Liver (tissue), 3 donors: ENCODE data around the gene TMEM135.

ENCODE experiments used
- EGR1 ChIP-seq, 2 donors: IDR thresholded peaks; 2 replicates each; pipeline ENCODE4 v1.6.1; 2016 to 2018; ENCODE audit warnings: antibody characterized with exemption in 2 of 2, low read depth in 2 of 2
- FOXA1 ChIP-seq: IDR thresholded peaks from 2 replicates; pipeline ENCODE4 v1.6.1; 2016; ENCODE audit warnings: antibody characterized with exemption
- GABPA ChIP-seq, 2 donors: IDR thresholded peaks in 1 of 2; conservative IDR thresholded peaks in 1 of 2; 2 replicates each; pipeline ENCODE4 v1.6.1; 2016; ENCODE audit warnings: antibody characterized with exemption in 2 of 2, mild to moderate bottlenecking in 1 of 2, moderate library complexity in 1 of 2
- HNF4G ChIP-seq: IDR thresholded peaks from 2 replicates; pipeline ENCODE4 v1.6.1; 2016; ENCODE audit warnings: antibody characterized with exemption
- RXRA ChIP-seq, 2 donors: IDR thresholded peaks; 2 replicates each; pipeline ENCODE4 v1.6.1; 2017 to 2018; ENCODE audit warnings: antibody characterized with exemption in 2 of 2, mild to moderate bottlenecking in 1 of 2
- TAF1 ChIP-seq: conservative IDR thresholded peaks from 2 replicates; pipeline ENCODE4 v1.6.1; 2016; ENCODE audit warnings: antibody characterized with exemption, mild to moderate bottlenecking
- TF ChIP-seq, protein P1 (sequence below): fragments of 150-350 bp; IDR thresholded peaks from 2 replicates; pipeline ENCODE4 v1.5.1; 2017; ENCODE audit warnings: improper control_type of control experiment, low read depth, low read length; ENCODE audit not compliant: missing input control
- TF ChIP-seq, protein P2 (sequence below): IDR thresholded peaks from 2 replicates; pipeline ENCODE4 v1.6.1; 2016; ENCODE audit warnings: antibody characterized with exemption, mild to moderate bottlenecking
- TF ChIP-seq, protein P3 (sequence below): IDR thresholded peaks from 2 replicates; pipeline ENCODE4 v1.6.1; 2016; ENCODE audit warnings: antibody characterized with exemption
- TF ChIP-seq, protein P4 (sequence below): IDR thresholded peaks from 2 replicates; pipeline ENCODE4 v1.6.1; 2016; ENCODE audit warnings: antibody characterized with exemption
- donor health status: healthy.
- donor health status: healthy.

DNA sequence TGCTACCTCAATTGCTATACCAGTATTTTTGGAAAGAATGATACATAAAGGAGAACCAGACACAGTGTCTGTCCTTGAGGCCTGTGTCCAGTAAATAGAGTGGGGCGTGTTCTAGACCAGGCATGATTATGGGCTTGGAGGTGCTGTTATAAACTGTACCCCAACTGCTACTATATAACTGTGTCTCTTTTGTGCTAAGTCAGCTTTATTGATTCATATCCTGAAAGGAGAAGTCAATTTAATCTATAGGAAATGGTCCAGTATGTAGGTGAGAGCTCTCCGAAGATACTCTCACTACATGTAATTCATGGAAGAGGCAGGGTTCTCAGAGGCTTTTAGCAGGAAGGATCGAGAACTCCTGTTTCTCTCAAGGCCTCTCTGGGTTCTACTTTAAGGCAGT is 334.3 kb downstream of the TMEM135 start:
- TF ChIP-seq, protein P1, sequence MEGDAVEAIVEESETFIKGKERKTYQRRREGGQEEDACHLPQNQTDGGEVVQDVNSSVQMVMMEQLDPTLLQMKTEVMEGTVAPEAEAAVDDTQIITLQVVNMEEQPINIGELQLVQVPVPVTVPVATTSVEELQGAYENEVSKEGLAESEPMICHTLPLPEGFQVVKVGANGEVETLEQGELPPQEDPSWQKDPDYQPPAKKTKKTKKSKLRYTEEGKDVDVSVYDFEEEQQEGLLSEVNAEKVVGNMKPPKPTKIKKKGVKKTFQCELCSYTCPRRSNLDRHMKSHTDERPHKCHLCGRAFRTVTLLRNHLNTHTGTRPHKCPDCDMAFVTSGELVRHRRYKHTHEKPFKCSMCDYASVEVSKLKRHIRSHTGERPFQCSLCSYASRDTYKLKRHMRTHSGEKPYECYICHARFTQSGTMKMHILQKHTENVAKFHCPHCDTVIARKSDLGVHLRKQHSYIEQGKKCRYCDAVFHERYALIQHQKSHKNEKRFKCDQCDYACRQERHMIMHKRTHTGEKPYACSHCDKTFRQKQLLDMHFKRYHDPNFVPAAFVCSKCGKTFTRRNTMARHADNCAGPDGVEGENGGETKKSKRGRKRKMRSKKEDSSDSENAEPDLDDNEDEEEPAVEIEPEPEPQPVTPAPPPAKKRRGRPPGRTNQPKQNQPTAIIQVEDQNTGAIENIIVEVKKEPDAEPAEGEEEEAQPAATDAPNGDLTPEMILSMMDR: no peak
- no peak for TF ChIP-seq EGR1 (IDR thresholded peaks at IDR 0.05; ENCODE audit: low read depth in 2 of 2)
- TF ChIP-seq, protein P2, sequence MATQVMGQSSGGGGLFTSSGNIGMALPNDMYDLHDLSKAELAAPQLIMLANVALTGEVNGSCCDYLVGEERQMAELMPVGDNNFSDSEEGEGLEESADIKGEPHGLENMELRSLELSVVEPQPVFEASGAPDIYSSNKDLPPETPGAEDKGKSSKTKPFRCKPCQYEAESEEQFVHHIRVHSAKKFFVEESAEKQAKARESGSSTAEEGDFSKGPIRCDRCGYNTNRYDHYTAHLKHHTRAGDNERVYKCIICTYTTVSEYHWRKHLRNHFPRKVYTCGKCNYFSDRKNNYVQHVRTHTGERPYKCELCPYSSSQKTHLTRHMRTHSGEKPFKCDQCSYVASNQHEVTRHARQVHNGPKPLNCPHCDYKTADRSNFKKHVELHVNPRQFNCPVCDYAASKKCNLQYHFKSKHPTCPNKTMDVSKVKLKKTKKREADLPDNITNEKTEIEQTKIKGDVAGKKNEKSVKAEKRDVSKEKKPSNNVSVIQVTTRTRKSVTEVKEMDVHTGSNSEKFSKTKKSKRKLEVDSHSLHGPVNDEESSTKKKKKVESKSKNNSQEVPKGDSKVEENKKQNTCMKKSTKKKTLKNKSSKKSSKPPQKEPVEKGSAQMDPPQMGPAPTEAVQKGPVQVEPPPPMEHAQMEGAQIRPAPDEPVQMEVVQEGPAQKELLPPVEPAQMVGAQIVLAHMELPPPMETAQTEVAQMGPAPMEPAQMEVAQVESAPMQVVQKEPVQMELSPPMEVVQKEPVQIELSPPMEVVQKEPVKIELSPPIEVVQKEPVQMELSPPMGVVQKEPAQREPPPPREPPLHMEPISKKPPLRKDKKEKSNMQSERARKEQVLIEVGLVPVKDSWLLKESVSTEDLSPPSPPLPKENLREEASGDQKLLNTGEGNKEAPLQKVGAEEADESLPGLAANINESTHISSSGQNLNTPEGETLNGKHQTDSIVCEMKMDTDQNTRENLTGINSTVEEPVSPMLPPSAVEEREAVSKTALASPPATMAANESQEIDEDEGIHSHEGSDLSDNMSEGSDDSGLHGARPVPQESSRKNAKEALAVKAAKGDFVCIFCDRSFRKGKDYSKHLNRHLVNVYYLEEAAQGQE: no peak
- no peak for TF ChIP-seq TAF1
- TF ChIP-seq RXRA (IDR thresholded peaks at IDR 0.05): no peak
- TF ChIP-seq, protein P3, sequence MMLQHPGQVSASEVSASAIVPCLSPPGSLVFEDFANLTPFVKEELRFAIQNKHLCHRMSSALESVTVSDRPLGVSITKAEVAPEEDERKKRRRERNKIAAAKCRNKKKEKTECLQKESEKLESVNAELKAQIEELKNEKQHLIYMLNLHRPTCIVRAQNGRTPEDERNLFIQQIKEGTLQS: no peak
- TF ChIP-seq GABPA (IDR thresholded peaks at IDR 0.05 in 1 of 2, conservative IDR thresholded peaks at IDR 0.05 in 1 of 2): no peak
- TF ChIP-seq, protein P4, sequence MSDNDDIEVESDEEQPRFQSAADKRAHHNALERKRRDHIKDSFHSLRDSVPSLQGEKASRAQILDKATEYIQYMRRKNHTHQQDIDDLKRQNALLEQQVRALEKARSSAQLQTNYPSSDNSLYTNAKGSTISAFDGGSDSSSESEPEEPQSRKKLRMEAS: no peak
- no peak for TF ChIP-seq HNF4G
- no peak for TF ChIP-seq FOXA1
